Endodermal cell (in vitro differentiated cells): ENCODE data around the gene SLIT3. TPM values are rescaled to one million over a fixed set of nuclear protein-coding genes. Genes with fewer than 3 reads are reported as not detected.

ENCODE experiments used
- DNase-seq: peaks from one replicate; pipeline ENCODE4 v3.0.0-alpha.2; 2017
- H3K27ac ChIP-seq: 2 replicates; pipeline ENCODE4 v1.5.1; 2013; ENCODE audit warnings: mild to moderate bottlenecking, low read depth, low read length, moderate library complexity
- H3K27me3 ChIP-seq: 2 replicates; pipeline ENCODE4 v1.6.1; 2013; ENCODE audit warnings: mild to moderate bottlenecking, low read length, moderate library complexity; ENCODE audit not compliant: insufficient read depth, control insufficient read depth, poor library complexity, severe bottlenecking
- H3K36me3 ChIP-seq: 2 replicates; pipeline ENCODE4 v1.7.0; 2013; ENCODE audit warnings: mild to moderate bottlenecking, low read length, moderate library complexity; ENCODE audit not compliant: control insufficient read depth, insufficient read depth
- H3K4me1 ChIP-seq: one replicate; pipeline ENCODE4 v1.7.0; 2013; ENCODE audit warnings: low read length; ENCODE audit not compliant: control insufficient read depth, insufficient read depth
- H3K4me3 ChIP-seq: 2 replicates; pipeline ENCODE4 v1.5.1; 2013; ENCODE audit warnings: mild to moderate bottlenecking, low read length, moderate library complexity
- H3K9ac ChIP-seq: 2 replicates; pipeline ENCODE4 v1.6.1; 2013; ENCODE audit warnings: mild to moderate bottlenecking, low read length, moderate library complexity; ENCODE audit not compliant: poor library complexity, severe bottlenecking; ENCODE audit errors: extremely low read depth
- H3K9me3 ChIP-seq: 2 replicates; pipeline ENCODE4 v1.6.1; 2013; ENCODE audit warnings: mild to moderate bottlenecking, low read length, moderate library complexity; ENCODE audit not compliant: control insufficient read depth
- H3K27ac Mint-ChIP-seq: 2 replicates; pipeline ENCODE4 v1.8.0; 2020; ENCODE audit warnings: mixed read lengths
- H3K27me3 Mint-ChIP-seq: 2 replicates; pipeline ENCODE4 v1.8.0; 2021; ENCODE audit warnings: mild to moderate bottlenecking, mixed read lengths; ENCODE audit not compliant: insufficient read depth
- H3K36me3 Mint-ChIP-seq: 2 replicates; pipeline ENCODE4 v1.8.0; 2020; ENCODE audit warnings: low read depth, mixed read lengths
- H3K4me1 Mint-ChIP-seq: 2 replicates; pipeline ENCODE4 v1.8.0; 2020; ENCODE audit warnings: mixed read lengths
- H3K4me3 Mint-ChIP-seq: 2 replicates; pipeline ENCODE4 v1.8.0; 2020; ENCODE audit warnings: mild to moderate bottlenecking, moderate library complexity, mixed read lengths
- H3K9me3 Mint-ChIP-seq: 2 replicates; pipeline ENCODE4 v1.8.0; 2020; ENCODE audit warnings: mild to moderate bottlenecking, mixed read lengths
- WGBS, 2 experiments: methylation state at CpG; one replicate each; pipeline versions ENCODE4 v1.1.5 to v1.1.7; 2013; ENCODE audit warnings: missing lambda C conversion rate in 2 of 2, mixed read lengths in 1 of 2; ENCODE audit not compliant: insufficient coverage in 1 of 2, insufficient read length in 1 of 2; 5-methylcytosine and 5-hydroxymethylcytosine counted together
- total RNA-seq, 2 donors: library from RNA; stranded (reverse); fragmentation: NEBNext Ultra II Directional in 1 of 2; extraction: Animal tissue kit (Norgen Biotek cat#: 25700) in 1 of 2; gene quantifications; 2 replicates in 1 of 2; 3 replicates in 1 of 2; pipeline ENCODE4 v1.2.1, GENCODE V29; 2021
- TF ChIP-seq, protein P1 (sequence below): fragments of 200-600 bp; sonication (generic); conservative IDR thresholded peaks from 2 replicates; pipeline ENCODE4 v1.5.0; 2021; ENCODE audit warnings: antibody characterized with exemption, mild to moderate bottlenecking

The SLIT3 gene
- total RNA-seq, 2 donors from 2014 or later, result 2.5 to 3.4 TPM

DNA sequence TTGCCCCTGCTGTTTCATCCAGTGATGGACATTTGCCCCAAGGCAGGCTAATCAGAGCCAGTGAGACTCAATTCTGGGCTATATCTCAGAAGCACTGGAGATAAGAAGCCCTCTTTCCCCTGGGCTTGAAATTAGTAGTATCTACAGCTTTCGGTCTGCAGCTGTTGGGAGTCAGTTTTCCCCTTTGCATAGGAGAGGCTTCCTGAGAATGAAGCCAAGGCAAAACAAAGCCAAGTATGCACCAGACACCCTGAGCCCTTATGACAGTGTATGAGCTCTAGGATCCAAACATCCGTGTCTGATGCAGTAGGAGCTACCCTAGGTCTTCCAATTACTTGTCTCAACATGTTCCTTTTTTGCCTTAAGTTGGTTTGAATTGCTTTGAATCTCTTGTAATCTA is 642.5 kb downstream of the SLIT3 start:
- Mint-ChIP-seq H3K4me1 (peaks cover 12% of the 10 kb centered on the region), H3K9me3 (no peaks in the 10 kb centered on the region), H3K27me3 (peaks cover 15% of the 10 kb centered on the region), H3K4me3 (no peak overlapping the region), H3K36me3 (no peaks in the 10 kb centered on the region), H3K27ac (no peak overlapping the region)
- H3K9ac ChIP-seq, result no peak overlapping the region
- no peak overlapping the region for H3K4me3 ChIP-seq
- DNase-seq, result no peak
- no peaks in the 10 kb centered on the region for H3K9me3 ChIP-seq
- TF ChIP-seq, protein P1, sequence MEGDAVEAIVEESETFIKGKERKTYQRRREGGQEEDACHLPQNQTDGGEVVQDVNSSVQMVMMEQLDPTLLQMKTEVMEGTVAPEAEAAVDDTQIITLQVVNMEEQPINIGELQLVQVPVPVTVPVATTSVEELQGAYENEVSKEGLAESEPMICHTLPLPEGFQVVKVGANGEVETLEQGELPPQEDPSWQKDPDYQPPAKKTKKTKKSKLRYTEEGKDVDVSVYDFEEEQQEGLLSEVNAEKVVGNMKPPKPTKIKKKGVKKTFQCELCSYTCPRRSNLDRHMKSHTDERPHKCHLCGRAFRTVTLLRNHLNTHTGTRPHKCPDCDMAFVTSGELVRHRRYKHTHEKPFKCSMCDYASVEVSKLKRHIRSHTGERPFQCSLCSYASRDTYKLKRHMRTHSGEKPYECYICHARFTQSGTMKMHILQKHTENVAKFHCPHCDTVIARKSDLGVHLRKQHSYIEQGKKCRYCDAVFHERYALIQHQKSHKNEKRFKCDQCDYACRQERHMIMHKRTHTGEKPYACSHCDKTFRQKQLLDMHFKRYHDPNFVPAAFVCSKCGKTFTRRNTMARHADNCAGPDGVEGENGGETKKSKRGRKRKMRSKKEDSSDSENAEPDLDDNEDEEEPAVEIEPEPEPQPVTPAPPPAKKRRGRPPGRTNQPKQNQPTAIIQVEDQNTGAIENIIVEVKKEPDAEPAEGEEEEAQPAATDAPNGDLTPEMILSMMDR, result no peak
- peaks cover 12% of the 10 kb centered on the region for H3K27me3 ChIP-seq
- H3K27ac ChIP-seq, result no peak overlapping the region
- H3K4me1 ChIP-seq, result no peaks in the 10 kb centered on the region
- WGBS, 2 experiments, result 65 to 80% methylated on average over 2 of the region's 2 CpGs
- H3K36me3 ChIP-seq, result no peaks in the 10 kb centered on the region

DNA sequence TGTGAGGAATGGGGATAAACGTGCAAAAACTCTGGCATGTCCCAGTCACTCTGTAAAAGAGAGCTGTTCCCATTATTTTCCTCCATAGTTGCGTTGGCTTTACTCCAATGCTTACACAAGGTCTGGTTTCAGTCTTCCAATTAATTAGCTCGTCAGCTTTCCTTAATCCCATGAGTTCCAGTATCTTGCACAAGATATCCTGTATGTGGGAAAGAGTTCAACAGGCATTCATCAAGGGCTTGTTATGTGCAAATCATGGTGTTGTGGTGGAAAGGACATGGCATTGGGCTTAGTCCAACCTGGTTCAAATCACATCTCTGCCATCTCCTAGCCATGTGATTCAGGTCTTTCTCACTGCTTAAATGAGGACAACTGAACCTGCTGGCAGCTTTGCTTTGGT is 644.3 kb downstream of the SLIT3 start:
- WGBS, 2 experiments, result 93 to 94% methylated on average over 3 of the region's 3 CpGs
- DNase-seq, result peak; percentile 13

DNA sequence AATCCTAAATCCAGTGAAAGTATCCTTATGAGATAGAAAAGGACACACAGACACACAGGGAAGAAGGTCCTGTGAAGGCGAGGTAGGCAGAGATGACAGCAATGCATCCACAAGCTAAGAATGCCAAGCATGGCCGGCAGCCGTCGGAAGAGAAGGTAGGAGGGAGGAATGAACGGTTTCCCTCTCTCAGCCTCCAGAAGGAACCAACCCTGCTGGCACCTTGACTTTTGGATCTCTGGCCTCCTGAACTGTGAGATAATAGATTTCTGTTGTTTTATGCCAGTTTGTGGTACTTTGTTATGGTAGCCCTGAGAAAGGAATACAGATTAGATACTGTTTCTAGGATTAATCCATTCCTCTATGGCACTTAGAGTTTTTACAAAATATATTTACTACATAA is 645.6 kb downstream of the SLIT3 start:
- DNase-seq, result peak; percentile 33
- Histone ChIP-seq H3K4me3 (no peak overlapping the region), H3K4me1 (no peaks in the 10 kb centered on the region), H3K27me3 (no peaks in the 10 kb centered on the region), H3K9ac (no peak overlapping the region), H3K36me3 (no peaks in the 10 kb centered on the region), H3K27ac (no peak overlapping the region), H3K9me3 (no peaks in the 10 kb centered on the region)
- Mint-ChIP-seq H3K4me1 (peaks cover 14% of the 10 kb centered on the region), H3K36me3 (no peaks in the 10 kb centered on the region), H3K27ac (no peak overlapping the region), H3K9me3 (no peaks in the 10 kb centered on the region), H3K4me3 (no peak overlapping the region), H3K27me3 (no peaks in the 10 kb centered on the region)
- TF ChIP-seq, protein P1, result no peak
- 86 to 97% methylated on average over 1 to 5 of the region's 5 CpGs for WGBS, 2 experiments

More for the DNA sequence above, 644.3 kb downstream of the SLIT3 start:
- H3K4me1 ChIP-seq, result no peaks in the 10 kb centered on the region
- H3K27me3 Mint-ChIP-seq, result no peaks in the 10 kb centered on the region
- no peaks in the 10 kb centered on the region for H3K9me3 Mint-ChIP-seq
- H3K4me3 Mint-ChIP-seq, result no peak overlapping the region
- H3K27me3 ChIP-seq, result no peaks in the 10 kb centered on the region
- TF ChIP-seq, protein P1, result no peak
- H3K36me3 Mint-ChIP-seq, result no peaks in the 10 kb centered on the region
- H3K27ac Mint-ChIP-seq, result no peak overlapping the region
- H3K27ac ChIP-seq, result no peak overlapping the region
- H3K4me1 Mint-ChIP-seq, result peaks cover 12% of the 10 kb centered on the region
- no peaks in the 10 kb centered on the region for H3K9me3 ChIP-seq
- H3K9ac ChIP-seq, result no peak overlapping the region
- no peak overlapping the region for H3K4me3 ChIP-seq
- no peaks in the 10 kb centered on the region for H3K36me3 ChIP-seq
